GM21786 (cell line): ENCODE data around the gene SOHLH2.

Experiments
- ATAC-seq: cut with Tn5 transposase; IDR thresholded peaks from one replicate; pipeline ENCODE4 v1.9.1; 2021; ENCODE audit not compliant: unreplicated experiment

SOHLH2 gene

DNA sequence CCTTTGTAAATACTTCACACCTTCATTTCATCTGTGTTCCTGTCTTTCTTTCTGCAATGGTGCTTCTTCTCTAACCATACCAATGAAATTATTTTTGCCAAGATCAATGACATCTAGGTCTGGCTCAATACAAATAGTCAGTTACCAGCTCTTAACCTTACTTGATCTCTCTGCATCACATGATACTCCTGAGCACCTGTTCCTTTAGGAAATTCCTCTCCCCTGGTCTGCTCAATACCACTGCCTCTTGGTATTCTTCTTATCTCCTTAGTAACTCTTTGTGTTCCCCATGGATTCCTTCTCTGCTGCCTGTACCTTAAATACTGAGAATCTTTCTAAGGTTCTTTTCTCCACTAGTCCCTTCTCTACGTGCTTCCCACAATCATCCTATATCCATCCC lies 25.9 kb downstream of the SOHLH2 start:
- no peak for ATAC-seq

GRCh38 chr13:36183901-36184300 lies 30.5 kb downstream of the SOHLH2 start:
- no peak for ATAC-seq

DNA sequence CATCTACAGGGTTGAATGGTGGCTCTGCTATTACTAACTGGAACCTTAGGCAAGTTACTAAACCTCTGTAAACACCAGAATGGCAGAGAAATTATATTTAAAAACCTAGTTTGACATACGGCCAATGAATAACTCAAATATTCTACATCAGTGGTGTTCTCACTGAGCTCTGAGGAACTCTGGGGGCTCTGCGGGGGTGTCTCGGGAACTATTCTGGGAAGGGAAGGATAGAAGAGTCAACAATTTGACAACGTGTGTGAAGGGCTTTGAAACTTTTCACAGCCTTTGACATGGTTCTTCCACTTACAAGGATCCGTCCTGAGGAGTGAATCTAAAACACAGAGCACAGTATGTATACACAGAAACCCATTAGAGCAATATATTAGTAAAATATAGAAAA lies 38.7 kb downstream of the SOHLH2 start:
- no peak for ATAC-seq

DNA sequence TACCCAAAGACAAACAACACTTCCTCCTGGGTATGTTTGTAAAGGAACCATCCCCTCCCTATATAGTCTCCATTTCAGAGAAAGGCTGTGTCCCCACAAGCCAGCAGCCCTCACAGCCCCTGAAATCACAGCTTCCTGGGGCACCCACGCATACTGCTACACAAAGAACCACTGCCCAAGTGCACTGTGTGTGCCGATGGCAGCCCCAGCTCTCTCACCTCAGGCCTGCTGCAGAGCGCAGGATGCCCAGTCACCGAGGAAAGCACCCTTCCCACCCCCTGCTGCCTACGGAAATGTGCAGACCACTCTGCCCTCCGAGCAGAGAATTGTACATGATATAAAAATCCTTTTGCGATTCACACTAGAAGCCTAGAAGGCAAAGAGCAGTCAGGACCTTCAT lies 39.4 kb downstream of the SOHLH2 start:
- no peak for ATAC-seq

- ATAC-seq: no peak
These were observed 40.6 kb downstream of the SOHLH2 start for GRCh38 chr13:36173571-36174322.

GRCh38 chr13:36166046-36166445 lies 48.3 kb downstream of the SOHLH2 start:
- no peak for ATAC-seq

DNA sequence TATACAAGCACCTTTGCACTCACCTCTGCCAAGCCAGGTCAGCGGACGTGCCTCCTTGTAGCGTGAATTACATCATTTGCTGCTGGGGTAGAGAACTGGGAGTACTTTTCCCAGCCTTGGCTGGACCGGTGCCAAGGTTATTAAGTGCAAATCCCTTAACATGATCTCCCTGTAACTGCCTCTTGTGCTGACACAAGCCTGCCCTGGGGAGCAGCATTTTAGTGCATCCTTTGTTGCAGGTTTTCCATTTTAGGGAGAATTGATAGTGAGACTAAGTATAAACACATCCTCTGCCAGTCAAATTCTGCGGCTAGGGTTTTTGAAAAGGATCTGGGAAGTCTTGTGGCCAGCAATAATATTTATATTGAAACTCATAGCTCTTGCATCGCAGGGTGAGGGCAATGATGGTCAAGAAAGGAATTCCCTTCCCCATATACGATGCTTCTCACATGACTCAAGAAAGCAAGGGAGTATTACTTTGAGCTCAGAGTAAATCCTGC lies 50.5 kb downstream of the SOHLH2 start:
- ATAC-seq: no peak

DNA sequence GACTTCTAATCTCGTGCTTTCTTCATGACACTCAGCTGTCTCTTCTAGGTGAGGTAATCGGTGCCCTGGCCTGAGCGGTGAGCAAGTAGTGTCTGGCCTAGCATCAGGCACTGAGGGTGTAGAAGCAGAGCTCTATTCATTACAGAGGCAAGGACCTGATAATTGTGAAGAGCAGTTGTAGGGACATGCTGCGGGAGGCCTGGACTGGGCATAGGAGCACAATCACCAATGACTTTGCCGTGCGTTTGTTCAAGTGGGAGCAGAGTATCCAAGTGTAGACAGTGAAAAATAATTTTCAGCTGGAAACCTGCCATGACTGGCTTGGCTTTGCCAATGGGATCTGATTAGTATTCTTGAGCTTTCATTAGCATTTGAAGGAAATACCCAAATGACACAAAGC lies 51.1 kb downstream of the SOHLH2 start:
- no peak for ATAC-seq

DNA sequence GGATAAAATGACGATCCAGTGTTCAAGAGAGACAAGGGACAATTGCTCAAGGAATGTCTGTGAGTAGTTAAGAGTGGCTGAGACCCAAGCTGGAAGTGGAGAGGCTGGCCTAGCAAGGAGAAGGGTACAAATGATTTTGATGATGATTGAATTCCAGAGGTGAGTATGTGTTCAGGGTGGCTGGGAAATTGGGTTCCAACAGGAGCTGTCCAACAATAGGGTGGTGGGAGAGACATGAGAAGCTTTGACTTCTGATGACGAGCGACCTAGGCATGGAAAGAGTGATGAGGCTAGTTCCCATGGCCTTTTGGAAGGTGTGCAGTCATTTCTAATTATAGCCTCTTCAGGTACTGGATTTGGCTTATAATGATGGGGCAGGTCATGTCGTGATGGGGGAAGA lies 54.1 kb downstream of the SOHLH2 start:
- ATAC-seq: no peak

DNA sequence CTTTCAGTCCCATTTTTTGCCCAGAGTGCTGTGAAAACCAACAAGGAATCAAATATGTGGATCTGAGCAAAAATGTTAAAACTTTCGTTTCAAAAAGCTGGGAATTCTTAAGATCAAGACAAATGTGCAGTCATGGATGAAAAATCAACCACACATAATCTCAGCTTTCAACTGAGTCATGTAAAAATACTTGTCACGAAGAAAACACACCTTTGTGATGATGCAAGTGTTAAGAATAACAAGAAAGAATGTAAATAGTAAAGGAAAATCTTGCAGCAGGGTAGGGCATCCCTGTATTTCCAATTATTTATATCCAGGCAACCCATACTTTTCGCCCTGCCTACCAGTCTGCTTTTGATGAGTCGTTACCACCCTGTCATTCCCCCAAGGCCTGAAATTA lies 55.7 kb downstream of the SOHLH2 start:
- ATAC-seq: no peak

DNA sequence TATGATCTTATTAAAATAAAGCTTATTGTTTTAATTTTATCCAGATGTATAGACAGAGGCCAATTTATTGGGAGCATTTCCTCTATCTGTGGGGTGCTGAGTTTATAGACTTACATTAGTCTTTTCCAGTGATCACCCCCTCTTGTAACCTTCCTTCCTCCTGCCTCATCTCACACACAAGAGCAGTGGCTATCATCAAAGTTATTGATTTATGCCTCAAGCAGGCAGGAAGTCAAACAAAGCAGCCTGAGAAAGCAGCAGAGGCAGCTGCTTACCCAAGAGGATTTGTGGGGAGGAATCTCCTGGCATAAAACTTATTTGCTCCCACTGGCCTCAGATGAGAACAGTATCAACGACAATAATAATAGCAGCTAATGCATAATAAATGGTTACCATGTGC lies 56.9 kb downstream of the SOHLH2 start:
- no peak for ATAC-seq

DNA sequence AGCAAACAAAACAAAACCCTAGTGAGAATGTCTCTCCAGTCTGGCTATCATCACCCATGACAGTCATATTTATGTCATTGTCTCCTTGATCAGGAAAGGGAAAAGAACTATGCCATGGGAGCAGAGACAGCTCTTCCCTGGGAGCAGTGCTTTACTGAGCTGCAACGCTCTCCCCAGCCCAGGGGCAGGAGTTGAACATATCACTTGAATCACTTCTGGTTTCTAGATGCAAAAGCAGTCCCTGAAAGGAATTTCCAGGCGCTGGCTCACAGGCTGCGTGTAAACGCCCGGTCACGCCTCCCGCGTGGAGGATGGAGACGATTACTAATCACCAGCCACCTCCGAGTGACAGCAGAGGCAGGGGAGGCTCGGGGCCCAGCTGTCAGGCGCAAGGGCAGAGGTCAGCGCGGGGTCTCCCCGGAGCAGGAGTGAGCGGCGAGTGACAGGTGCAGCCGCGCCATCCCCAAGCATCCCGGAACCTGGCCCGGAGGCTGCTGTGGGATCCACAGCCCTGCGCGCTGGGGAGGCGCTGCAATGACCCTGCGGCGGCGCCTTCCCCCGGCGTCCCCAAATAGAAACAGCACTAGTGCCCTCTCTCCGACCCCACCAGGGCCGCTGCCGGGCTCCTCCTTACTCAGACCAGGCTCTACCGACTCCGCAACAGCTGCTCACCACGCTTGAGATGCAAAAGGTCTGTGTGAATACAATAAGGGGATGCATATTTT lies 59.6 kb downstream of the SOHLH2 start:
- no peak for ATAC-seq

DNA sequence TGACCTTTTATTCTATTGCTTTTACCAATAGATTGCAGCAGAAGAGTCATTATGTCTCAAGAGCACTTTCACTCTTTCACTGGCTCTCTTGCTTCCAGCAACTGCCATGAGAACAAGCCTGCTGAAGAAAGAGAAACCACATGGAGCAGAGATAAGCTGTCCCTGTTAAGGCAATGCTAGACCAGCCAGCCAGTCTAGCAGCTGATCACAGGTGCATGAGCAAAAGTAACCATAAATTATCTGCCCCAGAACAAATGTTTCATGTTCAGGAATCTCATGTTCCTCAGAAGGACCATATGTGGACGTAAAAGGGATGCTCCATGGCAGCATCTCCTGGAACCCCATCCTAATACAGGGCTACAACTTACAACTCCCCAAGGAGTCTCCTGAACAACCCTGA lies 62.8 kb downstream of the SOHLH2 start:
- no peak for ATAC-seq

DNA sequence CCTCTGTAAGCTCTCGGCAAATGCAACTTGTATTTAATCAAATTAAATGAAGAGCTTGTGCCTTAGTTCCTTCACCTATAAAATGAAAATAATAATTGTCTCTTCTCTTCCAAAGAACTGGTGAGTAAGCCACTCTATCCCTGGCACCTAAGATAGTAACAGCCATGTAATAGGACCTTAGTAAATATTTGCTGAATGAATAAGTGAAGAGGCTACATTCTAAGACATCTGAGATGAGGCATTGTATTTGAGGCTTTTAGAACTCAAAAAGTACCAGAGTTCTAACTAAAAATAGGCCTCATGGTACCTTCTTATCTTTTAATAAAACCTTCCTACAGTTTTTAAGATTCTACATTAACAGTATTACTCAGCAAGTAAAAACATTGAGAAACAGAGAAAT lies 65.9 kb downstream of the SOHLH2 start:
- no peak for ATAC-seq

DNA sequence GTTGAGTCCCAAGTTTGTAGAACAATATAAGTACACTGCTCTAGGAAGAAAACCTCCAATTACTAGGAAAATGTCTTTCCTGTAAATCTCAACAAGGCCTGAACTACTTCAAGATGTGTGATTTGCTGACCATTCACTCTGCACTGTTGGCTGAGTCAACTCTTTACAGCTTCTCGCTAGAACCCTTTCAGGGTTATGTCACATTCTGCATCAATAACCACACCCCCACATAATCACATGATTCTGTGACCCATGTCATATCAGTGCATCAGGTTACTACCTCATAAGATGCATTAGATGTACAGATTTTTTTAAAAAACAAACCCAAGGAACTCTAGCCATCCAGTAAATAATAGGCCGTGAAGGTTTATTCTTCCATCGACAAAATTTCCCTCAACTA lies 67.0 kb downstream of the SOHLH2 start:
- no peak for ATAC-seq

GRCh38 chr13:36146511-36147269 lies 67.7 kb downstream of the SOHLH2 start:
- no peak for ATAC-seq

DNA sequence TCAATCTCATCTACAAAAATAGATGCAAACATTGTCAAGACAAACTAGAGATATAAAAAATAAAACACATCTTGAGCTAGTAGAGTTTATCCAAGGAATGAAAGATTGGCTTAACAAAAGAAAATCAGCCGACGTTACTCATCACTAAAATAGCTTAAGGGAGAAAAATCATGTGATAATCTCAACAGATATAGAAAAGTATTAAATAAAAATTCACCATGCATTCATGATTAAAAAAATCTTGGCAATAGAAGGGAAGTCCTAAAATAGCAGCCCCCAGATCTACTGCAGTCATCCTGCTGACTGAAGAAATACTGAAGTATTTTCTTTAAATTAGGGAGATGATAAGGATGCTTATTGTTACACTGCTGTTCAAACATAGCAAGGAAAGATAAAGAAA lies 70.6 kb downstream of the SOHLH2 start:
- no peak for ATAC-seq

- ATAC-seq: no peak
These were observed 71.6 kb downstream of the SOHLH2 start for GRCh38 chr13:36142735-36143134.

DNA sequence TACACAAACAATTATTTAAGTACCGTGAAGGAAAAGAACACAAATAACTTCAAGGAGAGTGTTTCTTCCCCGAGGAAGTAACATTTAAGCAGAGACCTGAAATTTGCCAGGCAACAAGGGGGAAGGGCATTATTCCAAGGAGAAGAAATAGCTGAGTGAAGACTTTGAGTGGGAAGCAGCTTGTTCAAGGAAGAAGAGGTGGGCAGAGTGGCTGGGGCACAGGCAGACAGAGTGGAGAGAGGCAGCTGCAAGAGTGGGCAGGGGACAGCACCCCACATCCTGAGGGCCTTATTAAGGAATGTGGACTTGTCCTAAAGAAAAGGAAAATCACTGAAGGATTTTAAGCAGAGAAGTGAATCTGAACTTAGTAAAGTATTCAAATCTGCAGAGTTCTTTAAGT lies 78.5 kb downstream of the SOHLH2 start:
- ATAC-seq: no peak

- no peak for ATAC-seq
These were observed 79.7 kb downstream of the SOHLH2 start for GRCh38 chr13:36134632-36135031.

GRCh38 chr13:36133950-36134626 lies 80.3 kb downstream of the SOHLH2 start:
- ATAC-seq: no peak
